K562 (cell line): ENCODE measurements around the gene HTR1D. TPM values are rescaled to one million over a fixed set of nuclear protein-coding genes. Genes with fewer than 3 reads are reported as not detected.
A peak's percentile ranks its signal among the peaks of the same experiment; 100 is the strongest.

Source experiments
- ATAC-seq: fragments of 200-7000 bp; cut with Tn5 transposase; 3 replicates; pipeline ENCODE4 v1.9.1; 2020; ENCODE audit warnings: moderate library complexity
- BruUV-seq: library from RNA; stranded (reverse); fragments of 400-500 nt; replicated peaks from 2 replicates; lab custom pipeline; 2021; lab: Mats Ljungman, UMichigan
- CTCF ChIA-PET: fragments of 300-600 bp; formaldehyde crosslinking; extraction: SDS; loops from one replicate; lab custom pipeline; 2021; ENCODE audit warnings: low intra/inter-chr PET ratio; lab: Yijun Ruan, JAX
- POLR2A ChIA-PET: fragments of 300-600, 350-650 bp; sonication (Branson Sonifier 250); formaldehyde crosslinking; extraction: SDS; loops from one replicate; lab custom pipeline; 2021; ENCODE audit warnings: antibody characterized with exemption, inconsistent platforms; lab: Yijun Ruan, JAX
- DNase-seq, 4 experiments: peaks; one replicate each; pipeline versions ENCODE4 v3.0.0 to v3.0.0-alpha.2; 2011 to 2018; ENCODE audit warnings: low spot score in 3 of 4, mixed read lengths in 3 of 4; ENCODE audit errors: extremely low read depth in 1 of 4
- FAIRE-seq: peaks from 2 replicates; lab custom pipeline; 2011; peaks lifted over from hg19 to GRCh38; lab: Jason Lieb, UNC
- H2AFZ ChIP-seq: 2 replicates; pipeline ENCODE4 v1.6.0; 2011; ENCODE audit warnings: low read depth, low read length, control low read depth, inconsistent platforms
- H3K27ac ChIP-seq: fragments of 200-600 bp; 3 replicates; pipeline ENCODE4 v1.8.0; 2011; ENCODE audit warnings: low read depth, mild to moderate bottlenecking, control low read depth, inconsistent platforms, low read length, moderate library complexity, mixed read lengths; ENCODE audit errors: extremely low read depth
- H3K27me3 ChIP-seq, 2 experiments: fragments of 300-600 bp in 1 of 2; 2 replicates in 1 of 2; 3 replicates in 1 of 2; pipeline versions ENCODE4 v1.6.0 to v1.8.0; 2011; ENCODE audit warnings: inconsistent platforms in 2 of 2, low read length in 2 of 2, mild to moderate bottlenecking in 1 of 2, mixed read lengths in 1 of 2, moderate library complexity in 1 of 2; ENCODE audit not compliant: control insufficient read depth in 2 of 2, insufficient read depth in 2 of 2
- H3K36me3 ChIP-seq: fragments of 300-600 bp; 3 replicates; pipeline ENCODE4 v1.8.0; 2011; ENCODE audit warnings: mild to moderate bottlenecking, low read length, inconsistent platforms; ENCODE audit not compliant: control insufficient read depth, insufficient read depth
- H3K4me1 ChIP-seq, 2 experiments: fragments of 200-600 bp in 1 of 2; replicated peaks in 1 of 2; 2 replicates in 1 of 2; 3 replicates in 1 of 2; pipeline versions ENCODE4 v1.5.1 to v1.8.0; 2011; ENCODE audit warnings: inconsistent platforms in 2 of 2, low read length in 2 of 2, mild to moderate bottlenecking in 1 of 2, mixed read lengths in 1 of 2, moderate library complexity in 1 of 2; ENCODE audit not compliant: control insufficient read depth in 2 of 2, insufficient read depth in 2 of 2
- H3K4me2 ChIP-seq: 2 replicates; pipeline ENCODE4 v1.6.1; 2011; ENCODE audit warnings: low read length, control low read depth, inconsistent platforms, mixed read lengths; ENCODE audit not compliant: insufficient read depth
- H3K4me3 ChIP-seq: fragments of 200-600 bp; sonication (generic), shearing (Covaris generic); 2 replicates; pipeline ENCODE4 v1.5.1; 2016; ENCODE audit warnings: control low read depth, inconsistent platforms
- H3K79me2 ChIP-seq: fragments of 200-600 bp; 3 replicates; pipeline ENCODE4 v1.8.0; 2011; ENCODE audit warnings: low read length, inconsistent platforms; ENCODE audit not compliant: control insufficient read depth, insufficient read depth
- H3K9ac ChIP-seq, 2 experiments: 2 replicates each; pipeline versions ENCODE4 v1.6.0 to v1.6.1; 2011; ENCODE audit warnings: low read depth in 2 of 2, low read length in 2 of 2, control low read depth in 1 of 2, inconsistent platforms in 1 of 2, mild to moderate bottlenecking in 1 of 2, mixed read lengths in 1 of 2; ENCODE audit not compliant: insufficient read depth in 1 of 2
- H3K9me1 ChIP-seq: one replicate; pipeline ENCODE4 v1.6.0; 2011; ENCODE audit warnings: inconsistent platforms, mild to moderate bottlenecking, low read length, moderate library complexity; ENCODE audit not compliant: control insufficient read depth, insufficient read depth
- H3K9me3 ChIP-seq: replicated peaks from 2 replicates; pipeline ENCODE4 v1.5.1; 2011; ENCODE audit warnings: low read depth, low read length, inconsistent platforms; ENCODE audit not compliant: control insufficient read depth, insufficient read depth
- H4K20me1 ChIP-seq: replicated peaks from 2 replicates; pipeline ENCODE4 v1.6.1; 2011; ENCODE audit warnings: low read length, inconsistent platforms, mixed read lengths; ENCODE audit not compliant: control insufficient read depth, insufficient read depth
- NFIC ChIP-seq: fragments of 450-650 bp; IDR thresholded peaks from 2 replicates; pipeline ENCODE4 v1.6.1; 2017; ENCODE audit warnings: mild to moderate bottlenecking, inconsistent platforms
- NFIX ChIP-seq: fragments of 250-450 bp; sonication (Bioruptor Pico); IDR thresholded peaks from 2 replicates; pipeline ENCODE4 v1.4.0; 2020; ENCODE audit warnings: low read depth, mild to moderate bottlenecking, moderate library complexity
- RAD21 ChIP-seq, 2 experiments: fragments of 250-450 bp in 1 of 2; fragments of 450-650 bp in 1 of 2; sonication (Bioruptor Pico) in 1 of 2; formaldehyde crosslinking in 1 of 2; IDR thresholded peaks in 1 of 2; conservative IDR thresholded peaks in 1 of 2; 2 replicates each; pipeline versions ENCODE4 v1.4.0 to v1.8.0; 2020 to 2022; ENCODE audit warnings: mild to moderate bottlenecking in 2 of 2, moderate library complexity in 1 of 2
- TSHZ1 ChIP-seq: fragments of 250-450 bp; sonication (Bioruptor Pico); IDR thresholded peaks from 2 replicates; pipeline ENCODE4 v1.4.0; 2020; ENCODE audit warnings: mild to moderate bottlenecking, moderate library complexity
- WGBS: fragments of 100-300 bp; shearing (Covaris generic); methylation state at CpG from one replicate; pipeline ENCODE4 v1.1.6; 2016; ENCODE audit warnings: low coverage, mixed read lengths; ENCODE audit not compliant: insufficient coverage; ENCODE audit errors: missing lambda C conversion rate; 5-methylcytosine and 5-hydroxymethylcytosine counted together
- in situ Hi-C: fragments of 300-500 bp; cut with MboI; formaldehyde crosslinking; loops from 4 replicates; pipeline ENCODE4 v1.15.0; 2018; ENCODE audit warnings: inconsistent platforms, mixed read lengths
- intact Hi-C: fragments of 100-400 bp; cut with micrococcal nuclease; formaldehyde crosslinking; loops from 2 replicates; pipeline ENCODE4 v1.14.2; 2022
- polyA plus RNA-seq, 8 experiments: library from polyadenylated mRNA; depleted of rRNA in 4 of 8; stranded (reverse) in 5 of 8; unstranded in 3 of 8; fragments of >200 nt; fragmentation: Nextera tagmentation in 2 of 8; fragmentation: Illumina TruSeq in 1 of 8; extraction: Ambion mirVana in 2 of 8; extraction: Trizol in 1 of 8; gene quantifications; 2 replicates each; pipeline versions ENCODE4 v1.2.1 to v1.2.3, GENCODE V29; 2011 to 2014; ENCODE audit warnings: inconsistent platforms in 1 of 8, missing spikeins in 1 of 8
- total RNA-seq, 7 experiments: library from RNA; depleted of rRNA in 6 of 7; stranded (reverse); fragments of >200 nt in 6 of 7; fragmentation: Illumina TruSeq in 2 of 7; extraction: Trizol in 2 of 7; gene quantifications; 2 replicates each; pipeline versions ENCODE4 v1.2.1 to v1.2.3, GENCODE V29; 2011 to 2021; ENCODE audit warnings: low replicate concordance in 1 of 7

Gene HTR1D
- total and polyA plus RNA-seq, 9 of the 15 experiments (the other 6 are each of a cell fraction or from before 2014, with no cell fraction given), result 0.03 to 0.09 (median 0.04) TPM; not detected in 4

GRCh38 chr1:23156940-23157339 is 60.4 kb downstream of the HTR1D start:
- H3K9me1 ChIP-seq, result no peaks in the 10 kb centered on the region
- H3K9ac ChIP-seq, result no peak overlapping the region
- WGBS, result 90% methylated on average over 4 of the region's 4 CpGs
- POLR2A ChIA-PET, result interaction anchor here (0.6 to 1.2 kb wide), 2 partner anchors 10 to 139 kb away, joined by 3 to 5 read pairs; no protein-coding TSS in a partner anchor
- H3K27me3 ChIP-seq, result no peaks in the 10 kb centered on the region
- CTCF ChIA-PET, result no interaction called here
- peak; percentile 25; the same call in 2 of the 3 replicates for ATAC-seq
- no peak overlapping the region for H3K27ac ChIP-seq
- no peak overlapping the region for H3K4me3 ChIP-seq
- TF ChIP-seq NFIX (peak; percentile 93), TSHZ1 (CRISPR knock-in tag) (no peak), NFIC (peak; percentile 98), RAD21 (CRISPR knock-in tag; conservative IDR thresholded peaks at IDR 0.05 in 1 of 2, IDR thresholded peaks at IDR 0.05 in 1 of 2) (0 out of 4 replicates have a peak, but pooled peaks of 1 of the 2 experiments have one; percentile 5)
- TF ChIP-seq, all 486 proteins: peak for 3
- Histone ChIP-seq H3K4me1 (no peaks in the 10 kb centered on the region), H3K4me2 (no peak overlapping the region), H3K79me2 (peaks cover 60% of the 10 kb centered on the region), H2AFZ (no peak overlapping the region), H3K9me3 (no peaks in the 10 kb centered on the region), H4K20me1 (peaks cover 8% of the 10 kb centered on the region; the same call in 1 of the 2 replicates), H3K36me3 (no peaks in the 10 kb centered on the region)
- intact Hi-C loops (no loop called here), in situ Hi-C loops (no loop called here)
- no TSS peak for BruUV-seq
- FAIRE-seq, result no peak
- DNase-seq, result peak in 1 of 4 experiments; percentile 14
